HPDE6-E6E7 (cell line): ENCODE data around the gene XIRP1.
A peak's percentile ranks its signal among the peaks of the same experiment; 100 is the strongest.
"Not testable (repeated sequence)": the region's sequence is repeated elsewhere in the genome, so short reads cannot be mapped to it uniquely, and the experiment has no call there.

Experiments
- DNase-seq: peaks from one replicate; pipeline ENCODE4 v3.0.0; 2011; ENCODE audit warnings: missing footprints; ENCODE audit errors: extremely low spot score

The XIRP1 gene

DNA sequence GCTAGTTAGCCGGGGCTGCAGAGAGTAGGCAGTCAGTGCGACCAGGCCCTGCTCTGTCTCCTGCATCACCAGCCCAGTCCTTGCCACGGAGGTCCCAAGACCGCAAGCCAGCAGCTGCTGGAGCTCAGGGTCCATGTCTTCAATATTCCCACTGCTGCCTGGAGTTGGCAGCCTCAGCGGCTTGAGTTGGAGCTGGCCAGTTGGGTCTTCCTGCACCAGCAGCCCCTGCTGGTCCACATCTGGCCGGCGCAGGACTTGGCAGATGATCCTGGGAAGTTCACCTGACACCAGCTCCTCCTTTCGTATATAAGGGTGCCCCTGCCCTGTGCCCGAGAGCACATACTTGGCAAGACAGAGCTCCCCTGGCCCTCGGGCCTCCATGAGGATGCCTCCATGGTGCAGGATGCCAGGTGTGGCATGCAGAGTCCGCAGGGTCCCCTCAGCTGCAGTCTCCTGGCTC is 5.7 kb downstream of the XIRP1 start:
- no peak for DNase-seq

DNA sequence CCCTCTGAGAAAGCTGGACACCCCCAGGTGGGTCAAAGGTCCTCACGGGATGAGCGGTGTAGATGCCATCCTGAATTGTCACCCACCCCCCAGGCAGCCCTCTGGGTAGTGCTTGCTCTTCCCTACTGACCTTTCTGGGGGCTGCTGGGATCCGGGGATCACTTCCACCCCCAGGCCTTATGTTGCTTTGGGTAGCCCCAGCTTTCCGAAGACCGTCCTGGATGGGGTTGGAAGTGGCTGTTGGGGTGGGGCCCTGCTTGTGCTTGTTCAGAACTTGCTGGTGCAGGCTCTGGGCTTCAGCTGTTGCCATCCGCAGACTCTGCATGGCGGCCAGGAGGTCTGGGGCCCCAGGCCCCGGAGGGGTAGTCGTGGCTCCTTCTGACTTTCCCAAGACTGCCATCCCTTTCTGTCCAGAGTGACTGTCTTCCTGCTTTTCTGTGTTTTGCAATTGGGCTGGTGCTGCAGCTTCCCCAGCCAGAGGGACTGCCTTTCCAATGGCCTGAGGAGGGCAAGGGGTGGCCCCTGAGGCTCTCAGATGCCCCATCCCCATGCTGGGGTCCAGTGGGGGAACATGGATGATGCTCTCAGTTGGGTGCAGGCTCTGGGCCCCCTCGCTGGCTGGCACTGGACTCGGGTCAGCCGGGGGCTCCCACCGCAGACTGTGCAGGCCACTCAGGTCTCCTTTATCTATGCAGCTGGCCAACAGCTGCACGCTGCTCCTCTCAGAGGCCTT is 6.3 kb downstream of the XIRP1 start:
- no peak for DNase-seq

GRCh38 chr3:39185326-39185958 is 7.0 kb downstream of the XIRP1 start:
- DNase-seq, result no peak

- no peak for DNase-seq
These were observed 7.5 kb downstream of the XIRP1 start for GRCh38 chr3:39184968-39185285.

GRCh38 chr3:39184081-39184967 is 8.1 kb downstream of the XIRP1 start:
- no peak for DNase-seq

DNA sequence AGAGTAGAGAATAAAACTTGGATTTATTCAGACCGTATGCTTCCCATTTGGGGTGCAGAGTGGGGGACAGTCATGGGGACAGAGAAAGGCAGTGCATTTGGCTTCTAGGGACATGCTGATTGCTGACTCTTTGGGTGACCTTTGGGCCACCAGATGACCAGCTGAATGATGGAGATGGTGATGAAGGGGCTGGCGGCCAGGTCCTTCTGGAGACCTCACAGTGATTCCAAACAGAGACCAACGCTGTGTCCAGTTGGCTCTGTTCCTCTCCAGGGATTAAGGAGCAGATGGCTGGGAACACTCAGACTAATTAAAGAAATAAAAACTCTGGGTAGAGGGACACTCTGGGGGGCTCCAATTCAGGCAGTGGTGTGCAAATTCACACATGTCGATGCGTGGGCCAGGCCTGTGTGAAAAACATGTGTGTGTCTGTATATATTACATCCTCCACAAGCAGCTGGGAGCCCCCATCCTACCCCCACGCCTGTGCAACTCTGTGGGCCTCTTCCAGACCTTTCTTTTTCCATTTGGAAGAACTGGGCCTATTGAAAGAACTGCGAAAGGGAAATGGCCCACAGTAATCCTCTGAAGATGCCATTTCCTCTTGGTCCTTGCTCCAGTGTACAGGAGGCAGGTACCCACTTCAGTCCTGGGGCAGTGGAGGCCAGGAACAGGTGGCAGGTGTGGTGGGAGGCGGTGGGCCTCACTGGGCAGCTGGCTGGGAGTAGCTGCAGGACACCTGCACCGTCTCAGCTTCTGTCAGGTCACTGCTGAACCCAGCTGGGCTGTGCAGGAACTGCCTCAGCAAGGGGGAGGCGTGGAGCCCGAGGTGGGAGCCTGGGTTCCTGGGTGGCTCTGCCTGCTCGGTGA is 8.9 kb downstream of the XIRP1 start:
- DNase-seq, result no peak

- no peak for DNase-seq
These were observed 10.7 kb downstream of the XIRP1 start for GRCh38 chr3:39181408-39182335.

- peak; percentile 49 for DNase-seq
These were observed 11.6 kb downstream of the XIRP1 start for GRCh38 chr3:39180546-39181346.

- DNase-seq, result no peak
These were observed 12.2 kb downstream of the XIRP1 start for GRCh38 chr3:39180183-39180545.

DNA sequence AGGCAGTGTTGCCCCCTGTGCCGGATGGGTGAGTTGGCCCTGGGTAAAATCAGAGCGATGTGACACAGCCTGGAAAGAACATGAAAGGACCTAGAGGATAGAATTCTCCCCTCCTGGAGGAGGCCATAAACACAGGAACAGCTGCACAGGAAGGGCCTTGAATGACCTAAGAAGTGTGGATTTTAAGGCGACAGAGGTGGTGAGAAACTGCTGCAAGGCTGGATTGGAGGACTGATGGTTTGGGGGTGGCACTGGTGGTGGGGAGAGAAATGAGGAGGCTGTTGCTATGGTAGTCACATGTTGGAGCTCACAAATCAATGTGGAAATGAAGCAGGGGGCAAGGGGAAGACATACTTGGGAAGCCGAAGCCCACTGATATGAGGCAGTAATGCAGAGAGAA is 13.8 kb downstream of the XIRP1 start:
- no peak for DNase-seq

DNA sequence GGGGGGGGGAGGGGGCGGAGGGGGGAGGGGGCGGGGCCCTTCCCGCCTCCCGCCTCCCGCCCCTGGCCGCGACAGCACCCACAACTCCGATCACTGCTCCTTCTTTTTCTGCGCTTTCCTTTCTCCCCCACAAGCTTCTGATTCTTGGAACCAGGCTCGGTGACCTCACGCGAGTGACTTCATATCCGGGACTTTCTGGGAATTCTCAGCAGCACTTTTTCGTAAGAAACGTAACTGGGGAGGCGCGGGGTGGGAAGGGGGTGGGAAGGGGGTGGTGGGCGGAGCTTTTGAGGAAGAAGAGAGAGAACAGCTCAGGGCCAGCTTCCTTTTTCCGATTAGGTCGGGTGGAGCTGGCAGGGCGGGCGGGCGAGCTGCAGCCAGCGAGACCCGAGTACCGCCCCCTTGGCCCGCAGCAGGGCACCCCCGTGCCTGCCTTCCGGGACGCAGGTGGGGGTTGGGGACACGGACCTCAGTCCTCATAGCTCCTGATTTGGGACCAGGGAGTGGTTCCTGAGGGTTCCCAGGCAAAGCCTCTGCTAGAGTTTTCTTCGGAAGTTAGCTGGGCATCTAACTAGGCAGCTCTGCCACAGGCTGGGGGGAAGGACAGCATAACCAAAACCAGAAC is 14.6 kb downstream of the XIRP1 start:
- peak; percentile 37 for DNase-seq

- DNase-seq, result no peak
These were observed 16.2 kb downstream of the XIRP1 start for GRCh38 chr3:39176025-39176714.

GRCh38 chr3:39173318-39174125 is 18.9 kb downstream of the XIRP1 start:
- no peak for DNase-seq

GRCh38 chr3:39171860-39172259 is 20.5 kb downstream of the XIRP1 start:
- DNase-seq, result no peak

DNA sequence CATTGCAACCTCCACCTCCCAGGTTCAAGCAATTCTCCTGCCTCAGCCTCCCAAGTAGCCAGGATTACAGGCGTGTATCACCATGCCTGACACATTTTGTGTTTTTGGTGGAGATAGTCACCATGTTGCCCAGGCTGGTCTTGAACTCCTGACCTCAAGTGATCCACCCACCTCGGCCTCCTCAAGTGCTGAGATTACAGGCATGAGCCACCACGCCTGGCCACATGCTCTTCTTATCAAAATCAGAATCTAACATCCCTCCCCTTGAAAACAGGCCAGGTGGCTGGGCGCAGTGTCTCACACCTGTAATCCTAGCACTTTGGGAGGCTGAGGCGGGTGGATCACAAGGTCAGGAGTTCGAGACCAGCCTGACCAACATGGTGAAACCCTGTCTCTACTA is 21.5 kb downstream of the XIRP1 start:
- not testable (repeated sequence) for DNase-seq

DNA sequence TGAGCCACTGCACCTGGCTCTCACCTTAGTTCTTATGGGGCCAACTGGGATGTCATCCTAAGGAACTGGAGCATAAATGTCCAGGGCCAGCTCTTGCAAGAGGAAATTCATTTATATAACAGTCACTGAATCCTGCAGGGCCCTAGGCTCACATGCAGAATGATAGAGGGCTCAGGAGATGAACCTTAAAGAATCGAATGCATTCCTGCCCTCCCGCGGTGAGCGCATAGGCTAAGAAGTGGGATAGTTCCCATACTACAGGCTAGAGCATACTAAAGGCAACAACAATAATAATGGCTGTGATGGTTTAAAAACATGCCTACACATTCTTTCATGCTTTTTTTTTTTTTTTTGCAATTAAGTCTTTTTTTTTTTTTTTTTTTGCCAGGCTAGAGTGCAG is 21.9 kb downstream of the XIRP1 start:
- no peak for DNase-seq

GRCh38 chr3:39169712-39170111 is 22.7 kb downstream of the XIRP1 start:
- DNase-seq, result no peak
